K562 (cell line): ENCODE results near the gene ALG11. TPM values are rescaled to one million over a fixed set of nuclear protein-coding genes. Genes with fewer than 3 reads are reported as not detected.

ENCODE experiments used
- FOXM1 ChIP-seq, 2 experiments: fragments of 450-650 bp in 1 of 2; sonication (generic) in 1 of 2; formaldehyde crosslinking in 1 of 2; IDR thresholded peaks; 2 replicates each; pipeline versions ENCODE4 v1.6.1 to v1.9.0; 2017 to 2022; ENCODE audit warnings: low read depth in 2 of 2, mild to moderate bottlenecking in 2 of 2, missing genetic modification reagents in 1 of 2, moderate library complexity in 1 of 2
- FOXO4 ChIP-seq: fragments of 450-650 bp; formaldehyde crosslinking; IDR thresholded peaks from 2 replicates; pipeline ENCODE4 v1.4.0; 2020; ENCODE audit warnings: mild to moderate bottlenecking, moderate library complexity
- HEY1 ChIP-seq: fragments of 250-450 bp; sonication (Bioruptor Pico); IDR thresholded peaks from 2 replicates; pipeline ENCODE4 v1.5.0; 2020; ENCODE audit warnings: mild to moderate bottlenecking, moderate library complexity, borderline replicate concordance
- LEF1 ChIP-seq: fragments of 450-650 bp; IDR thresholded peaks from 2 replicates; pipeline ENCODE4 v1.6.1; 2016; ENCODE audit warnings: mild to moderate bottlenecking
- MAX ChIP-seq: sonication (generic); formaldehyde crosslinking; IDR thresholded peaks from 2 replicates; pipeline ENCODE4 v1.9.0; 2022; ENCODE audit warnings: mild to moderate bottlenecking, missing genetic modification reagents
- MEIS2 ChIP-seq: fragments of 450-650 bp; IDR thresholded peaks from 2 replicates; pipeline ENCODE4 v1.6.1; 2014; ENCODE audit warnings: mild to moderate bottlenecking; ENCODE audit not compliant: partially characterized antibody
- NFXL1 ChIP-seq: fragments of 450-650 bp; formaldehyde crosslinking; IDR thresholded peaks from 2 replicates; pipeline ENCODE4 v1.4.0; 2021; ENCODE audit warnings: mild to moderate bottlenecking
- NR4A1 ChIP-seq, 2 experiments: fragments of 250-450 bp in 1 of 2; fragments of 450-650 bp in 1 of 2; sonication (Bioruptor Pico) in 1 of 2; IDR thresholded peaks; 2 replicates each; pipeline versions ENCODE4 v1.4.0 to v1.6.1; 2016 to 2020; ENCODE audit warnings: mild to moderate bottlenecking in 2 of 2, missing compliant biosample characterization in 1 of 2, missing genetic modification characterization in 1 of 2, moderate library complexity in 1 of 2
- STAG1 ChIP-seq: sonication (generic); formaldehyde crosslinking; IDR thresholded peaks from 2 replicates; pipeline ENCODE4 v1.5.0; 2020; ENCODE audit warnings: missing genetic modification reagents, borderline replicate concordance
- TAF15 ChIP-seq: fragments of 200-400 bp; formaldehyde crosslinking; IDR thresholded peaks from 2 replicates; pipeline ENCODE4 v1.6.1; 2017; ENCODE audit warnings: mild to moderate bottlenecking, low read depth, low read length, moderate library complexity
- TCF7 ChIP-seq: sonication (generic); IDR thresholded peaks from 2 replicates; pipeline ENCODE4 v1.6.1; 2016; ENCODE audit warnings: antibody characterized with exemption, borderline replicate concordance
- ZNF133 ChIP-seq: fragments of 250-450 bp; sonication (Bioruptor Pico); IDR thresholded peaks from 2 replicates; pipeline ENCODE4 v1.4.0; 2020; ENCODE audit warnings: mild to moderate bottlenecking
- polyA plus RNA-seq, 8 experiments: library from polyadenylated mRNA; depleted of rRNA in 4 of 8; stranded (reverse) in 5 of 8; unstranded in 3 of 8; fragments of >200 nt; fragmentation: Nextera tagmentation in 2 of 8; fragmentation: Illumina TruSeq in 1 of 8; extraction: Ambion mirVana in 2 of 8; extraction: Trizol in 1 of 8; gene quantifications; 2 replicates each; pipeline versions ENCODE4 v1.2.1 to v1.2.3, GENCODE V29; 2011 to 2014; ENCODE audit warnings: inconsistent platforms in 1 of 8, missing spikeins in 1 of 8
- total RNA-seq, 7 experiments: library from RNA; depleted of rRNA in 6 of 7; stranded (reverse); fragments of >200 nt in 6 of 7; fragmentation: Illumina TruSeq in 2 of 7; extraction: Trizol in 2 of 7; gene quantifications; 2 replicates each; pipeline versions ENCODE4 v1.2.1 to v1.2.3, GENCODE V29; 2011 to 2021; ENCODE audit warnings: low replicate concordance in 1 of 7
- TF ChIP-seq, protein P1 (sequence below): fragments of 250-450 bp; sonication (Bioruptor Pico); IDR thresholded peaks from 2 replicates; pipeline ENCODE4 v1.8.0; 2022; ENCODE audit warnings: inconsistent platforms

The ALG11 gene
- total and polyA plus RNA-seq, 9 of the 15 experiments (the other 6 are each of a cell fraction or from before 2014, with no cell fraction given): 7.3 to 19.2 (median 16.3) TPM

- TF ChIP-seq, protein P1, sequence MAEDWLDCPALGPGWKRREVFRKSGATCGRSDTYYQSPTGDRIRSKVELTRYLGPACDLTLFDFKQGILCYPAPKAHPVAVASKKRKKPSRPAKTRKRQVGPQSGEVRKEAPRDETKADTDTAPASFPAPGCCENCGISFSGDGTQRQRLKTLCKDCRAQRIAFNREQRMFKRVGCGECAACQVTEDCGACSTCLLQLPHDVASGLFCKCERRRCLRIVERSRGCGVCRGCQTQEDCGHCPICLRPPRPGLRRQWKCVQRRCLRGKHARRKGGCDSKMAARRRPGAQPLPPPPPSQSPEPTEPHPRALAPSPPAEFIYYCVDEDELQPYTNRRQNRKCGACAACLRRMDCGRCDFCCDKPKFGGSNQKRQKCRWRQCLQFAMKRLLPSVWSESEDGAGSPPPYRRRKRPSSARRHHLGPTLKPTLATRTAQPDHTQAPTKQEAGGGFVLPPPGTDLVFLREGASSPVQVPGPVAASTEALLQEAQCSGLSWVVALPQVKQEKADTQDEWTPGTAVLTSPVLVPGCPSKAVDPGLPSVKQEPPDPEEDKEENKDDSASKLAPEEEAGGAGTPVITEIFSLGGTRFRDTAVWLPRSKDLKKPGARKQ (CRISPR knock-in tag): no peak
- no peak for TF ChIP-seq FOXO4 (CRISPR knock-in tag)
- peak; percentile 79 for TF ChIP-seq MEIS2
- no peak for TF ChIP-seq FOXM1 (IDR thresholded peaks at IDR 0.05; ENCODE audit: low read depth)
- 0 out of 2 replicates have a peak, but pooled peaks have one; percentile 68 for TF ChIP-seq FOXM1 (CRISPR knock-in tag; IDR thresholded peaks at IDR 0.05; ENCODE audit: low read depth)
- no peak for TF ChIP-seq NR4A1 (CRISPR knock-in tag; IDR thresholded peaks at IDR 0.05)
- TF ChIP-seq NR4A1 (tag; IDR thresholded peaks at IDR 0.05): no peak
- TF ChIP-seq NFXL1 (CRISPR knock-in tag): no peak
- no peak for TF ChIP-seq LEF1
- TF ChIP-seq MAX (CRISPR knock-in tag): no peak
- TF ChIP-seq ZNF133 (CRISPR knock-in tag): no peak
- no peak for TF ChIP-seq HEY1 (CRISPR knock-in tag)
- no peak for TF ChIP-seq TAF15
- no peak for TF ChIP-seq TCF7
- no peak for TF ChIP-seq STAG1 (CRISPR knock-in tag)
Observed at GRCh38 chr13:52011632-52012511, at the start of gene ALG11 (continued).
